Coronary artery (tissue), 2 donors: ENCODE results near the gene SIRT2.
"Not testable (repeated sequence)": the region's sequence is repeated elsewhere in the genome, so short reads cannot be mapped to it uniquely, and the experiment has no call there.

ENCODE experiments used
- DNase-seq: peaks from one replicate; pipeline ENCODE4 v3.0.0-alpha.2; 2017; ENCODE audit warnings: low spot score
- H3K27ac ChIP-seq, 2 donors: fragments of 200-600 bp; sonication (generic); one replicate each; pipeline ENCODE4 v1.5.1; 2016 to 2019
- H3K4me3 ChIP-seq: fragments of 200-600 bp; sonication (generic); 2 replicates; pipeline ENCODE4 v1.5.1; 2016; ENCODE audit warnings: mild to moderate bottlenecking, moderate library complexity
- TF ChIP-seq, protein P1 (sequence below): fragments of 200-600 bp; sonication (generic); IDR thresholded peaks from one replicate; pipeline ENCODE4 v1.5.1; 2019; ENCODE audit warnings: antibody characterized with exemption

SIRT2 gene

GRCh38 chr19:38880882-38881609 lies 18.4 kb downstream of the SIRT2 start:
- H3K27ac ChIP-seq = no peak overlapping the region
- H3K4me3 ChIP-seq = no peak overlapping the region
- TF ChIP-seq, protein P1, sequence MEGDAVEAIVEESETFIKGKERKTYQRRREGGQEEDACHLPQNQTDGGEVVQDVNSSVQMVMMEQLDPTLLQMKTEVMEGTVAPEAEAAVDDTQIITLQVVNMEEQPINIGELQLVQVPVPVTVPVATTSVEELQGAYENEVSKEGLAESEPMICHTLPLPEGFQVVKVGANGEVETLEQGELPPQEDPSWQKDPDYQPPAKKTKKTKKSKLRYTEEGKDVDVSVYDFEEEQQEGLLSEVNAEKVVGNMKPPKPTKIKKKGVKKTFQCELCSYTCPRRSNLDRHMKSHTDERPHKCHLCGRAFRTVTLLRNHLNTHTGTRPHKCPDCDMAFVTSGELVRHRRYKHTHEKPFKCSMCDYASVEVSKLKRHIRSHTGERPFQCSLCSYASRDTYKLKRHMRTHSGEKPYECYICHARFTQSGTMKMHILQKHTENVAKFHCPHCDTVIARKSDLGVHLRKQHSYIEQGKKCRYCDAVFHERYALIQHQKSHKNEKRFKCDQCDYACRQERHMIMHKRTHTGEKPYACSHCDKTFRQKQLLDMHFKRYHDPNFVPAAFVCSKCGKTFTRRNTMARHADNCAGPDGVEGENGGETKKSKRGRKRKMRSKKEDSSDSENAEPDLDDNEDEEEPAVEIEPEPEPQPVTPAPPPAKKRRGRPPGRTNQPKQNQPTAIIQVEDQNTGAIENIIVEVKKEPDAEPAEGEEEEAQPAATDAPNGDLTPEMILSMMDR = no peak
- no peak for DNase-seq

DNA sequence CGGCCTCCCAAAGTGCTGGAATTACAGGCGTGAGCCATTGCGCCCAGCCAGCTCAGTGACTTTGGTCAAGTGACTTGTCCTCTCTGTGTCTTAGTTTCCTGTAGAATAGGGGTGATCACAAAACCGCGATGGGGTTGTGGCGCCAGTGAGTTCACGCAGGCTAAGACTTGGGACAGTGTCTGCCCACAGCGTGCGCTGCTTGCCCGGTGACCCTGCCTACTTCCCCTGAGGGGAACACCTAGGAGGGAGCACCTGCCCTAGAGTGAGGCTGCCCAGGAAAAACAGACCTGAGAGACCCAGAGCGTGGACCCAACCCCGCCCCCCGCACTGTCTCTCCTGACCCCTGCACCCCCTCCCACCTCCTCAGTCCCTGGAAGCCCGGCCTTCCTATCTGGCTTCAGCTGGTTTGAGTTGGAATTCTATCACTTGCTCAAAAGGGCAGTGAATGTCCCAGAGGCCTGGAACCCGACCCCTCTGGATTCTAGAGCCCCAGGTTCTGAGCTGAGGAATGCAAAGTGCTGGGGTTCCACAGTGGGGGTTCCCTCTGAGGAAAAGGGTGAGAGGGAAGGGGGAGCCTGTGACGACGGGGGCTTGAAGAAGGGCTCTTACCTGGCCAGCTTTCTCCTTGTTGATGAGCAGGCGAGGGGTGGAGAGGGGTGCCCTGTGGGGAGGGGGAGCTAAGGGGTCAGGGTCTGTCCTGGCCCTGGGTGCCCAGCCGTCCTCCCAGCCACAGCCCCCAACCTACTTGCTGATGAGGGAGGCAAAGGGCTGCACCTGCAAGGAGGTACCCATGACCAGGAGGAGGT lies 19.1 kb downstream of the SIRT2 start:
- H3K27ac ChIP-seq = no peak overlapping the region
- DNase-seq = no peak
- TF ChIP-seq, protein P1 = no peak
- no peak overlapping the region for H3K4me3 ChIP-seq

- TF ChIP-seq, protein P1 = no peak
- no peak for DNase-seq
- Histone ChIP-seq H3K27ac (no peak overlapping the region), H3K4me3 (no peak overlapping the region)
Observed at GRCh38 chr19:38879400-38879751, 20.0 kb downstream of the SIRT2 start.

DNA sequence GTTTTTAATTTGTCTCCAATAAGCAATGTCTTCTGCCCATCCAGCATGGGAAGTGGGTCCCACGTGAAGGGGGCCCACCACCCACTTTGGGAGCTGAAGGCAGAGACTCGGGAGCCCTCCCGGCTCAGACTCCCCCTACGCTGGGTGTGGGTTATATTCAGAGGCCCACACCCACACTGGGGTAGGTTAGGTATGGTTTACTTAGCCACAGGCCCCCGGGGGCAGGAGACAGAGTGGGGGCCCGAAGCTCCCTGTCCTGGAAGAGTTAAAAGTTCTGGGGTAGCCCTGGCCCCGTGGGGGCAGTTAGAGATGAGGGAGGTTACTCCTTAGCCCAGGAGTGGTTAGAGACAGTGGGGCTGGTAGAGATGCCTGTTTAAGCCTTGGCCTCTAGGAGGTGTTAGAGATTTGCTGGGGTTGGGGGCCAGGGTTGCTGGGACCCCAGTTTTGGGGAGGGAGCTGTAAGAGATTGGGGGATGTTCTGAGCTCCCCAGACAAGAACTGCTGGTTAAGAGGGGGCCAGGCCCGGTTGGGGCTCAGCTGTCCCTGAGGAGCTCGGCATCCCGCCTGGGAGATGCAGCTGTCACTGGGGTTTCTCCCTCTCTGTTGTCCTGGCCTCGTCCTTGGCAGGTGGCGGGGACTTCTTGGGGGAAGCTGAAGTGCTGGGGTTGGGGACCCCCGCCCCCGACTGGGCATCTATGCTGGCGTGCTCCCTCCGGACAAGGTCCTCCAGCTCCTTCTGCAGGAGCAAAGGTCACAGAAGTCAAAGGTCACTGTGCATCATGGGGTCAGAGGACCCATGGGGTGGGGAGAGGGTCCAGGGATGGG lies 20.6 kb downstream of the SIRT2 start:
- no peak for DNase-seq
- Histone ChIP-seq H3K4me3 (no peak overlapping the region), H3K27ac (peak overlapping the region in 1 of 2 donors; percentile 49)
- TF ChIP-seq, protein P1 = no peak

DNA sequence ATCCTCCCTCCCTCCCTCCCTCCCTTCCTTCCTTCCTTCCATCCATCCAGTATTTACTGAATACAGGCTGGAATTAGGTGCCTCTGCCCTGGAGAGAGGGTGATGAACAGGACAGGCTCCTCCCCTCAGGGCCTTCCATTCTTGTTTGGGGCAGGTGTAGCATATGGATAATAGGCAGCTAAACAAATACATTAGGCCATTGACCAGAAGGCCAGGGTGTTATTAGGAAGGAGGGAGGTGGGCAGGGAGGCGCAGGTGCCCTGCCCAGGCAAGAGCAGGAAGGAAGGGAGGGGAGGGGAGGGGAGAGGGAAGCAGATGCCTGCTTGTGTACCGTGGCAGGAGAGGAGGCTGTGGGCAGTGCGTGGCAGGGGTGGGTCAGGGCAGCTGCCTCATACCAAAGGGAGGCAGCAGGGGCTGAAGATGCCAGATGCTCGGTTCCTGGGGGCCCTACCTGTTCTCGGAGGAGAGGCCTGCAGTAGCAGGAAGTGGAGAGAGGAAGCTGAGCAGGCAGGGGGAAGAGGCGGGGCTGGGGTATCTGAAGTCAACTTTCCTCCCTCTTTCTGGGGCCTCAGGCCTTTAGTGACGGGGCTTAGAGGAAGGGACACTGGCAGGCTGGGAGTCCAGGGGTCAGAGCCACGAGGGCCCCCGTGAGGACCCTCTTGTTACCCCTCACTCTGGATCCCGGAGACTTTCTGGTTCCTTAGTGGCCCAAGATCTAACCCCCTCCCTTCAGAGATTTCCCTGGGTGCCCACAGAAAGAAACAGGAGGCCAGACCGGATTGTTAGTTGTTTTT lies 21.4 kb downstream of the SIRT2 start, which contains the start of gene RINL:
Gene RINL (minus strand): TSS at position 495 of the 794 bp plus-strand sequence. CDS start 1,533 bp downstream, outside the sequence.
- peak within 1 kb of the TSS; percentile 38 for H3K4me3 ChIP-seq
- DNase-seq = no peak
- TF ChIP-seq, protein P1 = no peak
- peak within 1 kb of the TSS in 1 of 2 donors; percentile 49 for H3K27ac ChIP-seq

GRCh38 chr19:38875656-38876395 lies 23.6 kb downstream of the SIRT2 start:
- TF ChIP-seq, protein P1 = no peak
- Histone ChIP-seq H3K4me3 (no peak overlapping the region), H3K27ac (no peak overlapping the region)
- no peak for DNase-seq

- DNase-seq, H3K4me3 ChIP-seq, H3K27ac ChIP-seq: not testable (repeated sequence)
Observed at GRCh38 chr19:38873400-38873799, 26.0 kb downstream of the SIRT2 start.
